Measurements from ENCODE around the gene VGLL4. TPM values are rescaled to one million over a fixed set of nuclear protein-coding genes. Genes with fewer than 3 reads are reported as not detected.
A peak's percentile ranks its signal among the peaks of the same experiment; 100 is the strongest.

VGLL4 gene
- total RNA-seq, 1 donor from 2014 or later = 111 TPM

GRCh38 chr3:11548721-11549131 lies 95.0 kb downstream of the VGLL4 start:
- H3K4me3 Mint-ChIP-seq = no peak overlapping the region
- no peaks in the 10 kb centered on the region for H3K27me3 Mint-ChIP-seq
- H3K4me1 Mint-ChIP-seq (ENCODE audit: unreplicated experiment) = peaks cover 40% of the 10 kb centered on the region
- H3K9me3 Mint-ChIP-seq = peaks cover 20% of the 10 kb centered on the region
- peak overlapping the region; percentile 24 for H3K27ac Mint-ChIP-seq
- H3K36me3 Mint-ChIP-seq = peaks cover 41% of the 10 kb centered on the region
- TF ChIP-seq, protein P1, sequence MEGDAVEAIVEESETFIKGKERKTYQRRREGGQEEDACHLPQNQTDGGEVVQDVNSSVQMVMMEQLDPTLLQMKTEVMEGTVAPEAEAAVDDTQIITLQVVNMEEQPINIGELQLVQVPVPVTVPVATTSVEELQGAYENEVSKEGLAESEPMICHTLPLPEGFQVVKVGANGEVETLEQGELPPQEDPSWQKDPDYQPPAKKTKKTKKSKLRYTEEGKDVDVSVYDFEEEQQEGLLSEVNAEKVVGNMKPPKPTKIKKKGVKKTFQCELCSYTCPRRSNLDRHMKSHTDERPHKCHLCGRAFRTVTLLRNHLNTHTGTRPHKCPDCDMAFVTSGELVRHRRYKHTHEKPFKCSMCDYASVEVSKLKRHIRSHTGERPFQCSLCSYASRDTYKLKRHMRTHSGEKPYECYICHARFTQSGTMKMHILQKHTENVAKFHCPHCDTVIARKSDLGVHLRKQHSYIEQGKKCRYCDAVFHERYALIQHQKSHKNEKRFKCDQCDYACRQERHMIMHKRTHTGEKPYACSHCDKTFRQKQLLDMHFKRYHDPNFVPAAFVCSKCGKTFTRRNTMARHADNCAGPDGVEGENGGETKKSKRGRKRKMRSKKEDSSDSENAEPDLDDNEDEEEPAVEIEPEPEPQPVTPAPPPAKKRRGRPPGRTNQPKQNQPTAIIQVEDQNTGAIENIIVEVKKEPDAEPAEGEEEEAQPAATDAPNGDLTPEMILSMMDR (conservative IDR thresholded peaks at IDR 0.05) = no peak
- DNase-seq (ENCODE audit: extremely low spot score, unreplicated experiment) = no peak

DNA sequence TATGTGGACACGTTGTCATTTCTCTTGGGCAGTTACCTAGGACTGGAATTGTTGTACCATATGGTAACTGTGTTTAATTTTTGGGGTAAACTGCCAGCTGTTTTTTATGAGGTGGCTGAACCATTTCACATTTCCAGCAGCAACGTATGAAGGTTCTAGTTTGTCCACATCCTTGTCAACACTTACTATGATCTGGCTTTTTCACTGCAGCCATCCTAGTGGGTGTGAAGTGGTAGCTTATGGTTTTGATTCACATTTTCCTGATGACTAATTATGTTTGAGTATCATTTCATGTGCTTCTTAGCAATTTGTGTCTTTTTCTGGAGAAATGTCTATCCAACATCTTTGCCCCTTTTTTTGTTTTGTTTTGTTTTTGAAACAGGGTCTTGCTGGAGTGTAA lies 96.2 kb downstream of the VGLL4 start:
- Mint-ChIP-seq H3K9me3 (peaks cover 20% of the 10 kb centered on the region), H3K4me3 (no peak overlapping the region), H3K27me3 (no peaks in the 10 kb centered on the region), H3K4me1 (ENCODE audit: unreplicated experiment) (peaks cover 40% of the 10 kb centered on the region), H3K36me3 (peaks cover 34% of the 10 kb centered on the region), H3K27ac (no peak overlapping the region)
- no peak for DNase-seq (ENCODE audit: extremely low spot score, unreplicated experiment)
- TF ChIP-seq, protein P1 (conservative IDR thresholded peaks at IDR 0.05) = no peak

DNA sequence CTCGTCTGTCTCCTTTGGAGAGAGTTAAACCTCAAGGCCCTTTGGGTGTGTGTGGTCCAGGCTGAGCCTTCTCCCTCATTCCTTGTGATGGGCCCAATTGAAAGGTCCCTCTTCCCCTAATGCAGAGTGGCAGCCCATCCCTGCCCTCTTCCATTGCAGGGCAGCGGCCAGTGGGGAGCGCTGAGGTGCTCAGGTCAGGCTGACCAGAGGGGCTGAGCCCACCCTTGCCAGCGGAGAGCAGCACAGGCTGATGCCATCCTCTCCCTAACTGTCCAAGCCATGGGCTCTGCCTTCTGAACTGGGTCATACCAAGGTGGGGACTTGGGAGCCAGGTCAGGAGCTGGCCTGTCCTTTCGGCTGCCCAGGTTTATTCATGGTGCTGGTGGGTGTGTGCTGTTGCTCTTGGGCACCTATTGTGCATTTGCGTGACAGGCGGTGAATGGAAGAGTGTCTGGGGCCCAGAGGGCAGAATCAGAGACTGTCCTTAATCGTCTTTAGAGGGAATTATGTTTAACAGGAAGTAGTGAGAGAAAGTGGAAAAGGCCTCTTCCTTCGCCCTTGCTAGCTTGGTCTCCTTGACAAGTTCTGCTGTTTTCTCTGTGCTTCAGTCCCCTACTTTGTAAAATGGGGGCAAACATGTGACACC lies 96.9 kb downstream of the VGLL4 start:
- peaks cover 20% of the 10 kb centered on the region for H3K9me3 Mint-ChIP-seq
- TF ChIP-seq, protein P1 (conservative IDR thresholded peaks at IDR 0.05) = no peak
- H3K4me1 Mint-ChIP-seq (ENCODE audit: unreplicated experiment) = peaks cover 46% of the 10 kb centered on the region
- DNase-seq (ENCODE audit: extremely low spot score, unreplicated experiment) = no peak
- no peak overlapping the region for H3K4me3 Mint-ChIP-seq
- H3K36me3 Mint-ChIP-seq = peaks cover 29% of the 10 kb centered on the region
- H3K27me3 Mint-ChIP-seq = no peaks in the 10 kb centered on the region
- H3K27ac Mint-ChIP-seq = peak overlapping the region; percentile 63

- H3K4me1 Mint-ChIP-seq (ENCODE audit: unreplicated experiment) = peaks cover 46% of the 10 kb centered on the region
- H3K9me3 Mint-ChIP-seq = peaks cover 11% of the 10 kb centered on the region
- H3K36me3 Mint-ChIP-seq = peaks cover 20% of the 10 kb centered on the region
- DNase-seq (ENCODE audit: extremely low spot score, unreplicated experiment) = no peak
- H3K27me3 Mint-ChIP-seq = no peaks in the 10 kb centered on the region
- no peak overlapping the region for H3K4me3 Mint-ChIP-seq
- H3K27ac Mint-ChIP-seq = no peak overlapping the region
- TF ChIP-seq, protein P1 (conservative IDR thresholded peaks at IDR 0.05) = no peak
These were observed 98.4 kb downstream of the VGLL4 start for GRCh38 chr3:11545186-11545851.

DNA sequence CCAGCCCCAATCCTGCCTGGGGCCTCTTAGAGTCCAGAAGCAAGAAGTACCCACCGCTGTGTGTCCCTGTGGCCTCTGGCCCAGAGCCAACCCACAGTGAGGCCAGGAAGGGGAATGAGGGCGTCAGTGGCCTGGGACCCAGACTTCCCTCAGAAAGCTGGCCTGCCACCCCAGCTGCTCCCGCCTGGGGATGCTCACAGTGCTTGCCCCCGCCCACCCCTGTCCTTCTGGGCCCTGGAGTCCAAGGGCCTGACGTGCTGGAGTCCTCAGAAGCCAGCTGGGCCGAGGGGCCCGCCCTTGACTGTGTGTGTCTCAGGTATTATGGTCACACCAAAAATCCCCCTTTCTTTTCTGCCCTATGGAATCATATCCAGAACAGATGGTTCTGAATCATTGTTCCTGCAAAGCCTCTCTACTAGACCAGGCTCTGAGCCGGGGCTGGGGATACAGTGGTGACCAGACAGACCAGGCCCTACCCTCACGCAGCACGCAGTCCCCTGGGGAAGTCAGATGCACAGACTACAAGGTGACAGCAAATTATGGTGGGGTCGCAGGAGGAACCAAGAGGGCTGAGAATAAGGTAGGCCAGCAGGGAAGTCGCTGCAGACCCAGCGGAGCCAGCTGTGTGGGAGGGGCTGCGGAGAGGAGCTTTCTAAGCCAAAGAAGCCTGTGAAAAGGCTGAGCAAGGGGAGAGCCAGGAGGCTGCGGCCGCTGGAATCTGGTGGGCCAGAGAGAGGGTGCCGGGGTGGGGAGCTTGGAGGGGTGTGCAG lies 99.1 kb downstream of the VGLL4 start:
- no peak overlapping the region for H3K27ac Mint-ChIP-seq
- peaks cover 20% of the 10 kb centered on the region for H3K36me3 Mint-ChIP-seq
- no peaks in the 10 kb centered on the region for H3K27me3 Mint-ChIP-seq
- H3K4me1 Mint-ChIP-seq (ENCODE audit: unreplicated experiment) = peaks cover 46% of the 10 kb centered on the region
- TF ChIP-seq, protein P1 (conservative IDR thresholded peaks at IDR 0.05) = no peak
- H3K9me3 Mint-ChIP-seq = peaks cover 10% of the 10 kb centered on the region
- DNase-seq (ENCODE audit: extremely low spot score, unreplicated experiment) = no peak
- H3K4me3 Mint-ChIP-seq = no peak overlapping the region
